ENCODE measurements around the gene TMEM25.
"Not testable (repeated sequence)": the region's sequence is repeated elsewhere in the genome, so short reads cannot be mapped to it uniquely, and the experiment has no call there.

Gene TMEM25

DNA sequence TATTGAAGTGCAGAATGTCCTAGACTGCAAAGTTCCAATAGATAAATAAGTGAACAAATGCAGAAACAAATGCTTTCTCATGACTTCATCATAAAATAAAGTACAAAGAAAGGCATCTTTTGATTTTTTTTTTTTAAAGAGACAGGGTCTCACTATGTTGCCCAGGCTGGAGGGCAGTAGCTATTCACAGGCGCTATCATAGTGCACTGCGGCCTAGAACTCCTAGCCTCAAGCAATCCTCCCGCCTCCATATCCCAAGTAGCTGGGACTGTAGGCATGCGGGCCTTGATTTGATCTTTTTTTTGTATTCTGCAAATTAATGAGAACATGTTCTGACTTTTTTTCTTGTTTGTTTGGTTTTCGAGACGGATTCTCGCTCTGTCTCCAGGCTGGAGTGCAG is 43.6 kb downstream of the TMEM25 start:
- Histone ChIP-seq H3K4me3 (ENCODE audit: low read length in 2 of 2) (peak overlapping the region in 1 of 2 donors; percentile 43), H3K27me3 (ENCODE audit: control insufficient read depth in 2 of 2, insufficient read depth in 2 of 2, low read length in 2 of 2) (no peaks in the 10 kb centered on the region), H3K9ac (ENCODE audit: low read depth in 1 of 2, low read length in 2 of 2) (no peak overlapping the region), H3K9me3 (ENCODE audit: control insufficient read depth in 2 of 2, low read length in 2 of 2) (no peaks in the 10 kb centered on the region), H3K4me1 (ENCODE audit: control insufficient read depth in 2 of 2, insufficient read depth in 2 of 2, low read length in 2 of 2) (peaks cover 8 to 10% of the 10 kb centered on the region in 2 donors), H3K36me3 (ENCODE audit: control insufficient read depth in 2 of 2, insufficient read depth in 2 of 2, low read length in 2 of 2) (no peaks in the 10 kb centered on the region), H3K27ac (ENCODE audit: low read depth in 2 of 2, low read length in 2 of 2) (no peak overlapping the region)

DNA sequence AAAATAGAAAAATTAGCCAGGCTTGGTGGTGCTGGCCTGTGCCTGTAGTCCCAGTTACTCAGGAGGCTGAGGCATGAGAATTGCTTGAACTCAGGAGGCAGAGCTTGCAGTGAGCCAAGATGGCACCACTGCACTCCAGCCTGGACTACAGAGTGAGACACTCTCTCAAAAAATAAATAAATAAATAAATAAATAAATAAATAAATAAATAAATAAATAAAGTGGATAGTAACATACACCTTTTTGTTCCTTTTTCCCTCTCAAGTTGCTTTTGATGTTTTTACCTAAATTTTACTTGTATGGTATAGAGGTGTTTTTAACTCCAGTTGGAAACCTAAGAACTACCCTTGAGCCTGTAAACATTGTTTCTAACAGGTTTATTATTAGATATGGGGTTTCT is 47.0 kb downstream of the TMEM25 start:
- H3K4me1 ChIP-seq (ENCODE audit: control insufficient read depth in 2 of 2, insufficient read depth in 2 of 2, low read length in 2 of 2); H3K27me3 ChIP-seq (ENCODE audit: control insufficient read depth in 2 of 2, insufficient read depth in 2 of 2, low read length in 2 of 2); H3K9me3 ChIP-seq (ENCODE audit: control insufficient read depth in 2 of 2, low read length in 2 of 2); H3K4me3 ChIP-seq (ENCODE audit: low read length in 2 of 2); H3K27ac ChIP-seq (ENCODE audit: low read depth in 2 of 2, low read length in 2 of 2); H3K9ac ChIP-seq (ENCODE audit: low read depth in 1 of 2, low read length in 2 of 2): not testable (repeated sequence)
- H3K36me3 ChIP-seq (ENCODE audit: control insufficient read depth in 2 of 2, insufficient read depth in 2 of 2, low read length in 2 of 2) = peaks cover 14 to 20% of the 10 kb centered on the region in 2 donors

DNA sequence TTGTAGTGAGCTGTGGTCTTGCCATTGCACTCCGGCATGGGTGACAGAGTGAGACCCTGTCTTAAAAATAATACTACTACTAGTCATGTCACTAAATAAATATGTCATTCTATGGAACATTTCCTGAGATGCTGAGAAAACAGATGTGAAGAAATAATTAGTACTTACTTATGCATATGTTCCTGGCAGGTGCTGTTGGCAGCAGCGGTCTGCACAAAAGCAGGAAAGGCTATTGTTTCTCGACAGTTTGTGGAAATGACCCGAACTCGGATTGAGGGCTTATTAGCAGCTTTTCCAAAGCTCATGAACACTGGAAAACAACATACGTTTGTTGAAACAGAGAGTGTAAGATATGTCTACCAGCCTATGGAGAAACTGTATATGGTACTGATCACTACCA is 50.1 kb downstream of the TMEM25 start:
- H3K9ac ChIP-seq (ENCODE audit: low read depth in 1 of 2, low read length in 2 of 2) = no peak overlapping the region
- no peaks in the 10 kb centered on the region for H3K9me3 ChIP-seq (ENCODE audit: control insufficient read depth in 2 of 2, low read length in 2 of 2)
- peaks cover 43% of the 10 kb centered on the region in 2 donors for H3K36me3 ChIP-seq (ENCODE audit: control insufficient read depth in 2 of 2, insufficient read depth in 2 of 2, low read length in 2 of 2)
- no peaks in the 10 kb centered on the region for H3K27me3 ChIP-seq (ENCODE audit: control insufficient read depth in 2 of 2, insufficient read depth in 2 of 2, low read length in 2 of 2)
- no peaks in the 10 kb centered on the region for H3K4me1 ChIP-seq (ENCODE audit: control insufficient read depth in 2 of 2, insufficient read depth in 2 of 2, low read length in 2 of 2)
- H3K27ac ChIP-seq (ENCODE audit: low read depth in 2 of 2, low read length in 2 of 2) = no peak overlapping the region
- H3K4me3 ChIP-seq (ENCODE audit: low read length in 2 of 2) = no peak overlapping the region

All from mucosa of rectum (tissue), 2 donors.